ENCODE results near the gene FMO5. TPM values are rescaled to one million over a fixed set of nuclear protein-coding genes. Genes with fewer than 3 reads are reported as not detected.
"Not testable (repeated sequence)": the region's sequence is repeated elsewhere in the genome, so short reads cannot be mapped to it uniquely, and the experiment has no call there.

The FMO5 gene
- total RNA-seq, 1 experiment from 2014 or later, result 0.98 TPM

GRCh38 chr1:147242449-147243227 lies 17.5 kb upstream of the FMO5 start, which contains the start of gene CHD1L:
Gene CHD1L, plus strand, starts transcription at chr1:147242684. Its CDS starts 20 bp downstream, at chr1:147242704.
- peak; percentile 98 for DNase-seq (ENCODE audit: low read depth, low spot score)
- in situ Hi-C loops (cut with HindIII; ENCODE audit: low pct_unique_long_range_greater_than_20kb, low sequenced_read_pairs), result no loop called here

DNA sequence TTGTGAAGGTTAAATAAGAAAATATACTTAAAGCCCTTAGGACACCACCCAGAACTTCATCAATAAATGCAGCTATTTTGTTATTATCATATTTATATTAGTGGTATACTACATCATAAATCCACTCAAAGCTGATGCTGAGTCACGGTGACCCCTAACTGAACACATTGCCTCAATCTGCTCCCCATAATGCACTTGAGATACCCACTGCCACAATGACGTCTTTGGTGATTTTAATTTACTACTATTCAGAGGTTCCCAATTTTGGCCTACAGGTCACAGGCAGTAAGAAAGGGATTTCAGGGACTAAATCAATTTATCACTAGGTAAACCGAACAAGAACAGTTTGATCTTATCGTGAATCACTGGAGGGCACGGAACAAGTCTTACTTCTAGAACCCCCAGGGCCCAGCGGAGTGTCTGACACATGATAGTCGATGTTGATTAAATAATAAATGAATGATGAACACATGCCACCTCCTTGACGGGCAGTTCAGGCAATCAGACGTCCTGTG lies 16.9 kb upstream of the FMO5 start:
- in situ Hi-C loops (cut with HindIII; ENCODE audit: low pct_unique_long_range_greater_than_20kb, low sequenced_read_pairs), result no loop called here
- no peak for DNase-seq (ENCODE audit: low read depth, low spot score)

GRCh38 chr1:147240131-147240721 lies 15.1 kb upstream of the FMO5 start:
- DNase-seq (ENCODE audit: low read depth, low spot score); in situ Hi-C loops (cut with HindIII; ENCODE audit: low pct_unique_long_range_greater_than_20kb, low sequenced_read_pairs): not testable (repeated sequence)

DNA sequence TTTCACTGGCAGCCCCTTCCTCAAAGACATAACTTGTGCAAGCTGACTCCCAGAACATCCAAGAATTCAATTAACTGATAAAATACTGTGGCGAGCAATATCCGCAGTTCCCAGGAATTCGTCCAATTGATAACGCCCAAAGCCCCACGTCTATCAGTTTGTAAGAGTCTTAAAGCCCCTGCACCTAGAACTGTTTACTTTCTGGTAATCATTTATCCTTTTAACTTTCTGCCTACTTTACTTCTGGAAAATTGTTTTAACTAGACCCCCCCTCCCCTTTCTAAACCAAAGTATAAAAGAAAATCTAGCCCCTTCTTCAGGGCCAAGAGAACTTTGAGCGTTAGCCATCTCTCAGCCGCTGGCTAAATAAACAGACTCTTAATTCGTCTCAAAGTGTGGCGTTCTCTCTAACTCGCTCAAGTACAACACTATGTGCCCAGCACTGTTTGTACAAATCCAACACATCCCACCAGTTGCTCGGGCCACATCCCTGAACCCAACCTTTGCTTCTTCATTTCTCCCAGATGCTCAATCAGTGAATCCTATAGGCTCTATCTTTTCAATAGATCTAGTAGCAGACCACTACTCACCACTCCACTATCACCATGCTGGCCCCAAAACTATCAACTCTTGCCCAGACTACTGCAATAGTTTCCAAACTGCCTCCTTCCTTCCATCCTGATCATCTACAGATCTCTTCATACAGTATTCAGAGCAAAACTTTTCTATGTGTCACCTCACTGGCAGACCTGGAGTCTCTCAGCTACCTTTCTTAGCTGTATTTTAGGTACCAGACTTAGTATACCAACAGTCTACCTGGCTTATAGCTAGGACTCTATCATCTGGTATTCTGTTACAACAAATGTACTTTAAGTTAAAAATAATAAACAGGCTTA lies 14.0 kb upstream of the FMO5 start:
- no peak for DNase-seq (ENCODE audit: low read depth, low spot score)
- in situ Hi-C loops (cut with HindIII; ENCODE audit: low pct_unique_long_range_greater_than_20kb, low sequenced_read_pairs), result no loop called here

DNA sequence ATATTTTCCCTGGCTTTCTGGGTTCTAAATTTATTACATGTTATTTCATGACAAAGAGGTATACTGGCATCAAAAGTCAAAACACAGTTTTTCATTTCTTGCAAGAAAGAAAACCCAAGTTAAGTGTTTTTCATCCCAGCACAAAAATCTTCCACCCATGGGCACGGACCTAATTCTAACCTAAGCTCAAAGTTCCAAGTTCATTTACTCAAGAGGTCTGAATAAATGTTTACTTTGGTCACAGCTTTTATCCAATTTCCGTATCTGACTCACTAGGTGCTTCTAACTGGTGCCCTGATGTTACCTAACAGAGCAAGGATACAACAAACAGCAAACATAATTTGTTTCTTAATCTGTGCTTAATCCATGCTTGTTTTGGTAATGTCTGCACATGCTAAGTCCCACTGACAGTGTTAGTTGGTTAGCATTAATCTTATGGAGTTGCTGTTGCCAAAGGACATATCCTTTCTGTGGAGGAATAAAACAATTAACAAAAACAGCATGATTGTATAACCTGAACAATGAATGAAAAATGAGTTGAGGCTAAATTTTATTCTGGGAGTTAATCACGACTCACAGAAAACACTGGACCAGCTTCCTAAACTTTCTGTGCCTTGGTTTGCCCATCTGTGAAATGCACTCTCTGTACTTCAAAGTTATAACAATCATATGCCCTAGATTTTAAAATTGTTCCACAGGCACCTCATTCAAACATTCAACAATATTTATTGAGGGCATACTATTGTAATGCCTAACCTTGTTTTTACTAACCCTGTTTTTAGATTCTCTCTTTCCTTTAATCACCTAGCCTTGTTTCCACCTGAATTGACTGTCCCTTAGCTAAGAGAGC lies 13.1 kb upstream of the FMO5 start:
- in situ Hi-C loops (cut with HindIII; ENCODE audit: low pct_unique_long_range_greater_than_20kb, low sequenced_read_pairs), result no loop called here
- DNase-seq (ENCODE audit: low read depth, low spot score), result no peak

DNA sequence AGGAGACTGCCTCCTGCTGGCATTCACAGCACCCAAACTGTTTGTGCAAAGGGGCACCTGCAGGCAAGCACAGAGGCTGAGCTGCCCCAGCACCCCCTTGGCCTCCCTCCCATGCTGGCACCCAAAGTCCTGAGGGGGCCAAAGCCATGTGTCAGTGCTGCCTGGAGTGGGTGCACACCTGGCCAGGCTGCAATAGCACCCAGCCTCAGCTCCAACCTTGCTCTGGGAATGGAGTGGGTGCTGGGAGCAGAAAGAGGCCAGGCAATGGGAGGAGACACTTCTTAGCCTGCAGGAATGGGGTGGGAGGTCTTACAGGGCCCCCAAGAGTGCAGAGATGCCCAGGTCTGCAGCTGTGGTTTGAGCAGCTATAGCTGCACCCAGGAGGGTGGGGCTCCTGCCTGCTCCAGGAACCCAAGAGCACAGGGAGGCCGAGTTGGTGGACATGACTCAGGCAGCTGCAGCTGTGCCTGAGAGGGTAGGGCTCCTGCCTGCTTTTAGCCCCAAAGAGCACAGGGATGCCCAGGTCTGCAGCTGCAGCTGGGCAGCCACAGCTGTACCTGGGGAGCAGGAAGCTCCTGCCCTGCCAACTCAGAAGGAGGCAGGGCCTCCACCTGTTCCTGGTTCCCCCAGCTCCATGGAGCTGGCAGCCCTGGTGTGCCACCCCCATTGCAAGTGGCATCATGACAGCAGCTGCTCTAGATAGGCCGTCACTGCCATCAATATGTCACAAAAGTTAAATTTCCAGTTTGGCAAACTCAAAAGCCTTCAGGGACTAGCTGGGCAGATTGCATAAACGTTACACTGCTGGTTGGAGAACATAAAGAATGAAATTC lies 12.0 kb upstream of the FMO5 start:
- no peak for DNase-seq (ENCODE audit: low read depth, low spot score)
- in situ Hi-C loops (cut with HindIII; ENCODE audit: low pct_unique_long_range_greater_than_20kb, low sequenced_read_pairs), result no loop called here

DNA sequence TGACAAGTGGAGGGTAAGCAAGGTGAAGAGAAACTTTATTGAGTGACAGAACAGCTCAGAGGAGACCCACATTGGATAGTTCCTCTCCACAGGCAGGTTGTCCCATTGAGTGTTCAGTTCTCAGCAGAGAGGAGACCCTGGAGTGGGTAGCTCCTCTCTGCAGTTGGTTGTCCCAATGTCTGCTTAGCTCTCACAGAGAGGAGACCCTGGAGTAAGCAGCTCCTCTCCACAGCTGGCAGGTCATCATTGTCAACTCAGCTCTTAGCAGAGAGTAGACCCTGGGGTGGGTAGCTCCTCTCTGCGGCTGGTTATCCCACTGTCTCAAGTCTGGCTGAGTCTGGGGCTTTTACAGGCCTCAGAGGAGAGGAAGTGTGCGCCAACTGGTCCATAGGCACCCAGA lies 11.3 kb upstream of the FMO5 start:
- DNase-seq (ENCODE audit: low read depth, low spot score), result no peak
- in situ Hi-C loops (cut with HindIII; ENCODE audit: low pct_unique_long_range_greater_than_20kb, low sequenced_read_pairs), result no loop called here

- no peak for DNase-seq (ENCODE audit: low read depth, low spot score)
- in situ Hi-C loops (cut with HindIII; ENCODE audit: low pct_unique_long_range_greater_than_20kb, low sequenced_read_pairs), result no loop called here
Measured at GRCh38 chr1:147235822-147236221, 10.7 kb upstream of the FMO5 start.

DNA sequence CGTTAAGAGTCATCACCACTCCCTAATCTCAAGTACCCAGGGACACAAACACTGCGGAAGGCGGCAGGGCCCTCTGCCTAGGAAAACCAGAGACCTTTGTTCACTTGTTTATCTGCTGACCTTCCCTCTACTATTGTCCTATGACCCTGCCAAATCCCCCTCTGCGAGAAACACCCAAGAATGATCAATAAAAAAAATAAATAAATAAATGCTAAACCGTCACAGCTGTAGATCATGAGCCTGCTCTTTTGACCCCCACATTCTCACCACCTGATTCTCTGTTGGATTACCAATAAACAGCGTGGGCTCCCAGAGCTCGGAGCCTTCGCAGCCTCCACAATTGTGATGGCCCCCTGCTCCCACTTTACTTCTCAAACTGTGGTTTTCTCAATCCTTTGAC lies 8.8 kb upstream of the FMO5 start:
- DNase-seq (ENCODE audit: low read depth, low spot score); in situ Hi-C loops (cut with HindIII; ENCODE audit: low pct_unique_long_range_greater_than_20kb, low sequenced_read_pairs): not testable (repeated sequence)

GRCh38 chr1:147231032-147231431 lies 5.9 kb upstream of the FMO5 start:
- in situ Hi-C loops (cut with HindIII; ENCODE audit: low pct_unique_long_range_greater_than_20kb, low sequenced_read_pairs), result not testable (repeated sequence)
- DNase-seq (ENCODE audit: low read depth, low spot score), result peak; percentile 70

DNA sequence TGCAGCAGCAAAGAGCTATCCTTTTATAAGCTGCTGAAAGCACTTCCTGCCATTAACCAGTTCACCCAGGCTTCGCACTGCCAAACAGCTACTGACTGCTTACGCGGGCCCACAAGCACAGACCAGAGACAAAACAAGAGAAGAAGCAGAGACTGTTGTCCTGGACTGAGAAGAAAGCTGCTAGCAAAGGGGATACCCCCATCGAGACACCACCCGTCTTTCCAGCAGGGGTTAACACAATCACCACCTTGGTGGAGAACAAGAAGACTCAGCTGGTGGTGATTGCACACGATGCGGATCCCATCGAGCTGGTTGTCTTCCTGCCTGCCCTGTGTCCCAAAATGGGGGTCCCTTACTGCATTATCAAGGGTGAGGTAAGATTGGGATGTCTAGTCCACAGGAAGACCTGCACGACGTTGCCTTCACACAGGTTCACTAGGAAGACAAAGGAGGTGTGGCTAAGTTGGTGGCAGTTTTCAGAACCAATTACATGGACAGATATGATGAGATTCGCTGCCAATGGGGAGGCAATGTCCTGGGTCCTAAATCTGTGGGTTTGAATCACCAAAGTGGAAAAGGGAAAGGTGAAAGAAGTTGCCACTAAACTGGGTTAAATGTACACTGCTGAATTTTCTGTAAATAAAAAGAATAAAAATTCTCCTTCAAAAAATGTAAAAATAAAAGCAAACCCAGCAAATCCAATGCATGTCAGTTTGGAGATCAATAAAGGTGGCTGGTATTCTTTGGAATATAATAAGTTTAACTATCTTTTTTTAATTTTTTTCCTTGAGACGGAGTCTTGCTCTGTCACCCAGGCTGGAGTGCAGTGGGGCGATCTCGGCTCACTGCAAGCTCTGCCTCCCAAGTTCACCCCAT lies 1.2 kb downstream of the FMO5 start:
- in situ Hi-C loops (cut with HindIII; ENCODE audit: low pct_unique_long_range_greater_than_20kb, low sequenced_read_pairs), result no loop called here
- DNase-seq (ENCODE audit: low read depth, low spot score), result no peak

- no peak for DNase-seq (ENCODE audit: low read depth, low spot score)
- in situ Hi-C loops (cut with HindIII; ENCODE audit: low pct_unique_long_range_greater_than_20kb, low sequenced_read_pairs), result no loop called here
Measured at GRCh38 chr1:147218606-147219005, 6.5 kb downstream of the FMO5 start.

GRCh38 chr1:147217141-147217540 lies 8.0 kb downstream of the FMO5 start:
- DNase-seq (ENCODE audit: low read depth, low spot score), result no peak
- in situ Hi-C loops (cut with HindIII; ENCODE audit: low pct_unique_long_range_greater_than_20kb, low sequenced_read_pairs), result no loop called here

- no peak for DNase-seq (ENCODE audit: low read depth, low spot score)
- in situ Hi-C loops (cut with HindIII; ENCODE audit: low pct_unique_long_range_greater_than_20kb, low sequenced_read_pairs), result no loop called here
Measured at GRCh38 chr1:147216124-147216523, 9.0 kb downstream of the FMO5 start.

DNA sequence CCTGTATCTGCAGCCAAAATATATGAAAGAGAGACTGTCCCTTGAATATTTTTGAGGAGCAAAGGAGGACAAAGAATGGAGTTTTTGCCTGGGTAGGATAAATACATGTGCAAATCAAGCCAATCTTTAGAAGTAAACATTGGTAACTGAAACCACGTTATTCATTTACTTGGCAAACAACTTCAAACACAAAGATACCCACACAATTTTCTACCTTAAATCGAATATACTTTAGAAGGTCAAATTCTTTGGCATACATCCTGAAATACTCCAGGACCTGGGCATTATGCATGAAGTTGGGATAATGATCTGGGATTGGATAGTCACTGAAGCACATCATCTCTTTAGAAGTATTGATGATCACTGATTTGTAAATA lies 9.6 kb downstream of the FMO5 start:
- DNase-seq (ENCODE audit: low read depth, low spot score), result no peak
- in situ Hi-C loops (cut with HindIII; ENCODE audit: low pct_unique_long_range_greater_than_20kb, low sequenced_read_pairs), result no loop called here
